NCI-H69 (cell line): ENCODE data around the gene TOGARAM2.
A peak's percentile ranks its signal among the peaks of the same experiment; 100 is the strongest.
"Not testable (repeated sequence)": the region's sequence is repeated elsewhere in the genome, so short reads cannot be mapped to it uniquely, and the experiment has no call there.

Experiments
- DNase-seq: peaks from one replicate; lab custom pipeline; 2025; lab: John Stamatoyannopoulos, UW

Gene TOGARAM2

DNA sequence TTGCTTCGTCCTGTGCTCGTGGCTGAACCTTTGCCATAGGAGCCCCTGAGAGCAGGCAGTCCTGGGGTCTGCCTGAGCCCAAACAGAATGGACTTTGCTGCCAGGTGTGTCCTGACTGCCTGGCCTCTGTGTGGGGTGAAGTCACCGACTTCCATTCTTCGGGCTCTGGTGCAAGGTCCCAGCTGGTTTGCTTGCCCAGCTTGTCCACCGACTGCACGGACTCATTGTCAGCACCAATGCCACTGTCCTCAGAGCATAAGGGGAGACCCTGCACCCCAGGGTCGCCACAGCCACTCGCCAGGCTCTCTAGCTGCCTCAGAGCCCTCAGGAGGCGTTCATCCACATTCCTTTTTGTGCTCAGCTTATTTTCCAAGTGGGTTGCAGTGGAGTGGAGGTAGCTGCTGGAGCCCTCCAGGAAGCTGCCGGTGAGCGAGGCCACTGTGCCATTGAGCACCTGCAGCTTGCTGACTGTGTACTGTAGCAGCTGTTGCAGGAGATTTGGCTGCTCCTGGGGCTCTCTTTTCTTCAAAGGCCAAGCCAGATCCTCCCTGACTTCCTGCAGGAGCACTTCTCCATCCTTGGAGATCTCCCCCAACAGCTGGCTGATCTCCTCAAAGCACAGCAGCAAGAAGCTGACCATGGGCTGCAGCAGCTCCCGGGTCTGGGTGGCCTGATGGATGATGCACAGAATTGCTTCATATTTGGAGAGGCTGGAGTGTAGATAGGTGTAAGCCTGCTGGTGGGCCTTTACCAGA, 92.0 kb downstream of the TOGARAM2 start:
- no peak for DNase-seq

DNA sequence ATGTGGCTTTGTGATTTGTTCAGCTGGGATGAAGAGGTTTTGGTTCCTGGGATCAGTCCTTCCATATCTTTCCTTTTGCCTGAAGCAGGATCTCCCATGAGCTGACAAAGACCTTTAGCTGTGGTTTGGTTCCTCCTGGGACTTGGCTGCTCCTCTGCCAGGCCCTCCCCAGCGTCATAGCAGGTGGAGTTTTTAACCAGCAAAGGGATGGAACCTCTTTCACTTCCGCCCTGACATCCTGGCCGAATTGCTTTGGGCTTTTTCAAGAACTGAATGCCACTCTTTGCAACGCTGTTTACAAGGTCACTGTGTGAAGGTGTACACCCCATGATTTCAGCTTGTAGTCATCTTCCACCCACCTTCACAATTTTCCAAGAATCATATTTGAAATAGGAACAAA, 92.8 kb downstream of the TOGARAM2 start:
- no peak for DNase-seq

GRCh38 chr2:29074411-29074810, 93.3 kb downstream of the TOGARAM2 start, which contains the start of gene PCARE:
PCARE (minus strand) TSS chr2:29074523; CDS start chr2:29074261, 262 bp downstream.
- DNase-seq = no peak

DNA sequence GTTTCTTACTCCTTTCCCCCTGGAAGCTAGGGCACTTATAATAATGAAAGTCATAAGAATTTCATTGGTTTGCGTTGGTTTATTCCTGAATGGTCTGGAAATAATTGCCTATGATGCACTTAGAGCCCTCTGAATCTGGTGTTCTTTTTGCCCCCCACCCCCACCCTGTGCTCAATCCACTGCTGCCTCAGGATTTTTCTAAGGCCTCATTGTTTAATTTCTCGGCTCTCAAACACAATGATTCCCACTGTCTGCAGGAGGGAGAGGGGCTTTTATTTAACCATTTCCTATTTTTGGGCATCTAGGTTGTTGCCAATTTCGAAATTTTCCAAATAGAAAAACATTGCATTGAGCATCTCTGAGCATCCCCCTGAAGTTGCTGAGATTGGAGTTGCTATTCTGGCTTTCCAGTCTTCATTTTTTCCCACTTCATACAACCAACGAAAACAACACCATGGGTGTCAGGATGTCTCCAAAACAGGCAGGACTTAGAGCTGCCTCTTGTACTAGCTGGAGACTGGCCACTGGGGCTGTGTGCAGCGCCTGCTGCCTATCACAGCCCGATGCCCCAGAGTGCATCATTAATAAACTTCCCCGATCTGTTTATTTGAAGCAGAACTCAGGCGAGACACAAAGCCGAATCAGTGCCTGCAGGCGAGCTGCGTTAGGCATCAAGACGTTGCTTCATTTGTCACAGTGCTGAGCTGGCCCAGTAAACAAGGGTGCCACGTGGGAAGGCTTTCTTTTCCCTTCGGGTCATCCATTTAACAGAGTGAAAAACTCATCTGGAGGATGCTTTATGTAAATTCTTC, 95.0 kb downstream of the TOGARAM2 start:
- no peak for DNase-seq

GRCh38 chr2:29079887-29080286, 98.8 kb downstream of the TOGARAM2 start:
- DNase-seq = no peak

DNA sequence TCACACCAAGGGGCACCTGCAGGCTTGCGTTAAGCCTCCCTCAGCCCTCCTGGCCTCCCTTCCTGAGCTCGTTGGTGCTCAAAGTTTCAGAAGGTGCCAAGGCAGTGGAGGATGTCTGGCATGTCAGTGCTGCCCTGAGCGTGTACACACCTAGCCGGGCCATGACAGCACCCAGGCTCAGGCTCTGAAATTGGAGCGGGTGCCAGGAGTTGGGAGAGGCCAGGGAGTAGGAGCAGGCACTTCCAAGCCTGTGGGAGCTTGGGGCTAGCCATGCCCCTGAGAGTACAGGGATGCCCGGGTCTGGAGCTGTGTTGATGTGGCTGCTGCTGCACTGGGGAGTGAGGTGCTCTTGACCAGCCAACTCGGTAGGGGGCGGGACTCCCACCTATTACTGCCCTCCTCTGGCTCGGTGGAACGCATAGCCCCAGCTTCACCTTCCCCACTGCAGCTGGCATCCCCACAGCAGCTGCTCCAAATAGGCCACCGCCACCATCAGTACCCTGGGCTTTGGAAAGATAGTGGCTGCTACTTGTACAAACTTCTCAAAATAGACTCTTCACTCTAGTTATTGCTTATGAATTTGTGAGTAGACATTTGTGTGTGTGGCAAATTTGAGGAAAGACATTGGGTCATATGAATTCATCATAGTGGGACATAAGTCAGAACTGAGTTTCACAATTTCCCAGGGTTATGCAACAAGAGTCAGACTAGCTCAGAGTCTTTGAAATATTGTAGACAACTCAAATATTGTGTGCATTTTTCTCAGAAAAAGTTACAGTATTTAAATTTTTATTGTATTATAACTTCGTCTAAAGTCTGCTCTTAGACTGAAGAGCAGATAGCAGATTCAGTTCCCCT, 100.0 kb downstream of the TOGARAM2 start:
- DNase-seq = no peak

DNA sequence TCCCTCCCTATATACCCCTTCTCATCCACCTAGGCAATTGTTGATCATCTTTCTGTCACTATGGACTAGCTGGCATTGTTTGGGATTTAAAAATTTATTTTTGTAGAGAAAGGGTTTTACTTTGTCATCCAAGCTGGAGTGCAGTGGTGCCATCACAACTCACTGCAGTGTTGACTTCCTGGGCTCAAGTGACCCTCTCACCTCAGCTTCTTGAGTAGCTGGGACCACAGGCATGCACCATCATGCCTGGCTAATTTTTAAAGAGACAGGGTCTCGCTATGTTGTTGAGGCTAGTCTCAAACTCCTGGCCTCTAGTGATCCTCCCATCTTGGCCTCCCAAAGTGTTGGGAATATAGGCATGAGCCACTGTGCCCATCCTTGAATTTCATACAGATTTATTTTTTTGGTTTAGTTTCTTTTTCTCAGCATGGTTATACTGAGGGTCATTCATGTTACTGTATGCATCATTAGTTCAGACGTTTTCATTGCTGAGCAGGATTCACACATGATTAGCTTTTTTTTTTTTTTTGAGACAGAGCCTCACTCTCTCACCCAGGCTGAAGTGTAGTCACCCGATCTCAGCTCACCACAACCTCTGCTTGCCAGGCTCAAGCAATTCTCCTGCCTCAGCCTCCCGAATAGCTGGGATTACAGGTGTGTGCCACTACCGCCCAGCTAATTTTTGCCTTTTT, 101.9 kb downstream of the TOGARAM2 start:
- no peak for DNase-seq

DNA sequence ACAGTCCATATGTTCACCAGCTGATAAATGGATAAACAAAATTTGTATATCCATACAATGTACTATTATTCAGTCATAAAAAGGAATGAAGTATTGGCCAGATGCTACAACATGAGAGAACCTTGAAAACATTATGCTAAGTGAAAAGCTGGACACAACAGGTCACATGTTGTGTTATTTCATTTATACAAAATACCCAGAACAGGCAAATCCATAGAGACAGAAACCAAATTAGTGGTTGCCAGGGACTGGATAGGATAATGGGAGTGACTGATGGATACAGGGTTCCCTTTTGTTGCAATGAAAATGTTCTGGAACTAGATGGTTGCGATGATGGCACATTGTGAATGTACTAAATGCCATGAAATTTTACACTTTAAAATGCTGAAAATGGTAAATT, 103.5 kb downstream of the TOGARAM2 start:
- DNase-seq = no peak

GRCh38 chr2:29090311-29090710, 109.2 kb downstream of the TOGARAM2 start:
- not testable (repeated sequence) for DNase-seq

GRCh38 chr2:29096969-29097368, 115.9 kb downstream of the TOGARAM2 start:
- no peak for DNase-seq

DNA sequence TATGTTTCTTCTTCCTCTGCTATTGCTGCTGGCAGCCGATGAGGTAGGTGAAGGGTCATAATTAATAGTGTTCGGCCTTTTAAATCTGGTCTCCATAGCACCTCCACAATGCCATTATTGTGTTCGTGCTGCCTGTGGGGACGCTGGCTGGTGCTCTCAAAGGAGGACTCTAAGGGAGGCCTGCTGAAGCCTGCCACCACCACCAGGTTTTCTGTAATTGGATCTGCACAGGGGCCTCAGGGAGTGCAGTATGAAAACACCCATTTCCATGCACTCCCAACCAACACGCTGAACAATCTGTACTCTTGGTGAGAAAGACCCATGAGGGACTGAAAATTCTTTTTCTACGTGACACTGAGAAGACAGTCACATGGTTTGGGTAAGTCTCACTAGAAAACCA, 116.5 kb downstream of the TOGARAM2 start:
- DNase-seq = peak; percentile 68

DNA sequence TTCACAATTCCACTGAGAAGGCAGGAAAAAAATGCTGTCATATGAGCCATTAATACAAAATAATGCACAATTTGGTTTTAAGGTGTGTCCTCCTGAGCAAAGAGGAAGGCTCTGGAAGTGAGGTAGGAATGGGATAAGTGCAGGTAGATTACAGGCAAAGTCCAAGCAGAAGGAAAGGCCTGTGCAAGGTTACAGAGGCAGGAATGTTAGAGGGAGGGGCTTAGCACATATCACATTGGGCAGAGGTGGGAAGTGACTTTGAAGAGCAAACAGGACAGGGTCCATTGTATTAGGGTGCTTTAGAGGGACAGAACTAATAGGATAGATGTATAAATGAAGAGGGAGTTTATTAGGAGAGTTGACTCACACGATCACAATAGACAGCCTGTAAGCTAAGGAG, 119.5 kb downstream of the TOGARAM2 start:
- no peak for DNase-seq
